GM12892 (cell line): ENCODE data around the gene ARID5B.

Experiments
- POLR2A ChIP-seq: IDR thresholded peaks from 2 replicates; pipeline ENCODE4 v1.6.1; 2011; ENCODE audit warnings: low read depth, low read length, control low read depth
- TAF1 ChIP-seq: IDR thresholded peaks from 2 replicates; pipeline ENCODE4 v1.6.1; 2011; ENCODE audit warnings: low read depth, mild to moderate bottlenecking, control low read depth, low read length, borderline replicate concordance

- no peak for TF ChIP-seq TAF1
- no peak for TF ChIP-seq POLR2A
Measured at GRCh38 chr10:62087329-62087728, 185.8 kb downstream of the ARID5B start.
